ENCODE data around the gene L3HYPDH.

Gene L3HYPDH

GRCh38 chr14:59424341-59425071 is 59.7 kb downstream of the L3HYPDH start:
- no peak for DNase-seq

Data from NCI-H2227 treated with DMSO at 0.1 percent for 48 hours (cell line).